NB4 (cell line): ENCODE measurements around the gene RAB11FIP2.

Experiments
- MYC ChIP-seq: IDR thresholded peaks from 2 replicates; pipeline ENCODE4 v1.6.1; 2011; ENCODE audit warnings: low read depth, low read length
- TF ChIP-seq, protein P1 (sequence below): IDR thresholded peaks from one replicate; pipeline ENCODE4 v1.5.1; 2012; ENCODE audit warnings: low read depth, low read length

DNA sequence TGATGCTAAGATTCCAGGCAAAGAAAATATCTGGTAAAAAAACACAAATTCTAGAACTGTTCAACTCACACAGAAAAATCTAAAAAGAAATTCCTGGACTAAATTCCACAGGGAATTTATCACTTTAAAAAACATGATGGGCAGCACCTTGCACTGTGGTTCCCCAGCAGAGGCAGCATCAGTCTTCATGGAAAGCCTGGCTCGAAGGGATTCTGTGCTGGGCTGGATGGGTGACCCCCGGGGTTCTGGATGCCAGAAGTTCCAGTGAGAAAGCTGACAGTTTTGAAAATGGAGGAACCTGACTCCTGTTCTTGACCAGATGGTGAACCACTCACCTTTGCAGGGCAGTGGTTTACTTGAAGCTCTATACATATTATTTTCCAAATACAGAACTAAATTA lies 52.0 kb downstream of the RAB11FIP2 start:
- TF ChIP-seq, protein P1, sequence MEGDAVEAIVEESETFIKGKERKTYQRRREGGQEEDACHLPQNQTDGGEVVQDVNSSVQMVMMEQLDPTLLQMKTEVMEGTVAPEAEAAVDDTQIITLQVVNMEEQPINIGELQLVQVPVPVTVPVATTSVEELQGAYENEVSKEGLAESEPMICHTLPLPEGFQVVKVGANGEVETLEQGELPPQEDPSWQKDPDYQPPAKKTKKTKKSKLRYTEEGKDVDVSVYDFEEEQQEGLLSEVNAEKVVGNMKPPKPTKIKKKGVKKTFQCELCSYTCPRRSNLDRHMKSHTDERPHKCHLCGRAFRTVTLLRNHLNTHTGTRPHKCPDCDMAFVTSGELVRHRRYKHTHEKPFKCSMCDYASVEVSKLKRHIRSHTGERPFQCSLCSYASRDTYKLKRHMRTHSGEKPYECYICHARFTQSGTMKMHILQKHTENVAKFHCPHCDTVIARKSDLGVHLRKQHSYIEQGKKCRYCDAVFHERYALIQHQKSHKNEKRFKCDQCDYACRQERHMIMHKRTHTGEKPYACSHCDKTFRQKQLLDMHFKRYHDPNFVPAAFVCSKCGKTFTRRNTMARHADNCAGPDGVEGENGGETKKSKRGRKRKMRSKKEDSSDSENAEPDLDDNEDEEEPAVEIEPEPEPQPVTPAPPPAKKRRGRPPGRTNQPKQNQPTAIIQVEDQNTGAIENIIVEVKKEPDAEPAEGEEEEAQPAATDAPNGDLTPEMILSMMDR = no peak
- no peak for TF ChIP-seq MYC
